ENCODE data around the gene LRFN3.

DNA sequence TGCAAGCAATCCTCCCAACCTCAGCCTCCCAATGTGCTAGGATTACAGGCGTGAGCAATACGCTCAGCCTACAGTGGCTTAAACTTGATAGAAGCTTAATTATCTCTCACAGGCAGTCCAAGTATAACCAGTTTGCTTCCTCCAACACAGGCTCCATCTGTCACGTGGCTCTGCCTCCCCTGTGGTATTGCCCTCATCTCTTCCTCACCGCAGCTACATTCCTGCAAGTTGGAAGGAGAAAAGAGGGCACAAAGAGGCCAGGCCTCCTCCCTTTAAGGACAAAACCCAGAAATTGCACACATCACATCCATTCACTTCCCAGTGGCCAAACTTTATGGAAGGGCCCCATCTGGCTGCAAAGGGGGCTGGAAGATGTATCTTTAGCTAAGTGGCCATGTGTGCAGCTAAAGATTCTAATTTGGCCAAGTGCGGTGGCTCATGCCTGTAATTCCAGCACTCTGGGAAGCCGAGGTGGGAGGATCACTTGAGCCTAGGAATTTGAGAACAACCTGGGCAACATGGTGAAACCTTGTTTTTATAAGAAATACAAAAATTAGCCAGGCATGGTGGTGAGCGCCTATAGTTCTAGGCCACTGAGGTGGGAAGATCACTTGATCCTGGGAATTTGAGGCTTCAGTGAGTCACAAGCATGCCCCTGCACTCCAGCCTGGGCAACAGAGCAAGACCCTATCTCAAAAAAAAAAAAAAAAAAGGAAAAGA lies 55.7 kb downstream of the LRFN3 start:
- TF ChIP-seq POLR2A (IDR thresholded peaks at IDR 0.05): no peak
- TF ChIP-seq, protein P1, sequence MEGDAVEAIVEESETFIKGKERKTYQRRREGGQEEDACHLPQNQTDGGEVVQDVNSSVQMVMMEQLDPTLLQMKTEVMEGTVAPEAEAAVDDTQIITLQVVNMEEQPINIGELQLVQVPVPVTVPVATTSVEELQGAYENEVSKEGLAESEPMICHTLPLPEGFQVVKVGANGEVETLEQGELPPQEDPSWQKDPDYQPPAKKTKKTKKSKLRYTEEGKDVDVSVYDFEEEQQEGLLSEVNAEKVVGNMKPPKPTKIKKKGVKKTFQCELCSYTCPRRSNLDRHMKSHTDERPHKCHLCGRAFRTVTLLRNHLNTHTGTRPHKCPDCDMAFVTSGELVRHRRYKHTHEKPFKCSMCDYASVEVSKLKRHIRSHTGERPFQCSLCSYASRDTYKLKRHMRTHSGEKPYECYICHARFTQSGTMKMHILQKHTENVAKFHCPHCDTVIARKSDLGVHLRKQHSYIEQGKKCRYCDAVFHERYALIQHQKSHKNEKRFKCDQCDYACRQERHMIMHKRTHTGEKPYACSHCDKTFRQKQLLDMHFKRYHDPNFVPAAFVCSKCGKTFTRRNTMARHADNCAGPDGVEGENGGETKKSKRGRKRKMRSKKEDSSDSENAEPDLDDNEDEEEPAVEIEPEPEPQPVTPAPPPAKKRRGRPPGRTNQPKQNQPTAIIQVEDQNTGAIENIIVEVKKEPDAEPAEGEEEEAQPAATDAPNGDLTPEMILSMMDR (IDR thresholded peaks at IDR 0.05): no peak
- no peak for TF ChIP-seq POLR2AphosphoS5 (IDR thresholded peaks at IDR 0.05)
- no peak for TF ChIP-seq EP300 (IDR thresholded peaks at IDR 0.05)
